H1 (cell line): ENCODE measurements around the gene GABRG3. TPM values are rescaled to one million over a fixed set of nuclear protein-coding genes. Genes with fewer than 3 reads are reported as not detected.

Experiments used
- CHD7 ChIP-seq: fragments of 300-600 bp; sonication (generic); IDR thresholded peaks from 2 replicates; pipeline ENCODE4 v1.7.1; 2012; ENCODE audit warnings: low read length, moderate library complexity, mild to moderate bottlenecking, inconsistent platforms; ENCODE audit not compliant: insufficient replicate concordance
- CREB1 ChIP-seq: IDR thresholded peaks from 2 replicates; pipeline ENCODE4 v1.6.1; 2012; ENCODE audit warnings: inconsistent platforms
- EP300 ChIP-seq, 2 experiments: IDR thresholded peaks; 1 replicate in 1 of 2; 2 replicates in 1 of 2; pipeline ENCODE4 v1.6.1; 2011 to 2012; ENCODE audit warnings: low read depth in 2 of 2, low read length in 2 of 2, mild to moderate bottlenecking in 2 of 2, borderline replicate concordance in 1 of 2, inconsistent platforms in 1 of 2, moderate library complexity in 1 of 2
- FOSL1 ChIP-seq: IDR thresholded peaks from 2 replicates; pipeline ENCODE4 v1.6.1; 2011; ENCODE audit warnings: mild to moderate bottlenecking, low read depth, low read length, moderate library complexity; ENCODE audit not compliant: insufficient read depth
- KDM5A ChIP-seq: fragments of 200-600 bp; IDR thresholded peaks from 2 replicates; pipeline ENCODE4 v1.7.1; 2012; ENCODE audit warnings: mild to moderate bottlenecking, low read length, inconsistent platforms, mixed read lengths
- PHF8 ChIP-seq: fragments of 200-600 bp; sonication (generic); conservative IDR thresholded peaks from 2 replicates; pipeline ENCODE4 v1.7.1; 2012; ENCODE audit warnings: low read depth, mild to moderate bottlenecking, inconsistent platforms, low read length, moderate library complexity
- POLR2A ChIP-seq, 2 experiments: IDR thresholded peaks; 1 replicate in 1 of 2; 2 replicates in 1 of 2; pipeline ENCODE4 v1.6.1; 2011; ENCODE audit warnings: low read depth in 2 of 2, low read length in 2 of 2, mild to moderate bottlenecking in 2 of 2; ENCODE audit errors: control extremely low read depth in 1 of 2
- RBBP5 ChIP-seq: IDR thresholded peaks from 2 replicates; pipeline ENCODE4 v1.7.1; 2012; ENCODE audit warnings: low read depth, mild to moderate bottlenecking, inconsistent platforms, low read length, moderate library complexity, borderline replicate concordance
- SAP30 ChIP-seq: fragments of 300-600 bp; sonication (generic); IDR thresholded peaks from 2 replicates; pipeline ENCODE4 v1.7.1; 2012; ENCODE audit warnings: low read length, moderate library complexity, mild to moderate bottlenecking, inconsistent platforms; ENCODE audit not compliant: insufficient read depth, insufficient replicate concordance
- TAF1 ChIP-seq: IDR thresholded peaks from 2 replicates; pipeline ENCODE4 v1.6.1; 2011; ENCODE audit warnings: mild to moderate bottlenecking, low read depth, low read length
- polyA plus RNA-seq, 7 experiments: library from polyadenylated mRNA; depleted of rRNA in 3 of 7; stranded (reverse) in 5 of 7; unstranded in 2 of 7; fragments of >200 nt in 5 of 7; fragments of 200-250 nt in 2 of 7; gene quantifications; 1 replicate in 5 of 7; 2 replicates in 1 of 7; 4 replicates in 1 of 7; pipeline versions ENCODE4 v1.2.1 to v1.2.3, GENCODE V29; 2011 to 2013; ENCODE audit warnings: missing spikeins in 2 of 7, mixed read lengths in 2 of 7
- total RNA-seq: library from RNA; stranded (reverse); fragmentation: NEBNext Ultra II Directional; extraction: Animal tissue kit (Norgen Biotek cat#: 25700); gene quantifications from 2 replicates; pipeline ENCODE4 v1.2.1, GENCODE V29; 2021

GABRG3 gene
- total and polyA plus RNA-seq, 2 of the 8 experiments (the other 6 are each of a cell fraction or from before 2014, with no cell fraction given): 0.17 to 0.80 TPM

- no peak for TF ChIP-seq CHD7
- TF ChIP-seq TAF1: no peak
- no peak for TF ChIP-seq POLR2A (IDR thresholded peaks at IDR 0.05; ENCODE audit: control extremely low read depth in 1 of 2, low read depth in 2 of 2, low read length in 2 of 2)
- TF ChIP-seq SAP30: no peak
- TF ChIP-seq PHF8: no peak
- TF ChIP-seq FOSL1: no peak
- TF ChIP-seq RBBP5: no peak
- no peak for TF ChIP-seq KDM5A
- TF ChIP-seq CREB1: no peak
- TF ChIP-seq EP300 (IDR thresholded peaks at IDR 0.05; ENCODE audit: borderline replicate concordance in 1 of 2, low read depth in 2 of 2, low read length in 2 of 2): no peak
- TF ChIP-seq, all 59 proteins: peak for 0
Observed at GRCh38 chr15:27330326-27330725, 359.3 kb downstream of the GABRG3 start (continued).
